Body of pancreas (tissue), 4 donors: Measurements from ENCODE around the gene SKIC8. TPM values are rescaled to one million over a fixed set of nuclear protein-coding genes. Genes with fewer than 3 reads are reported as not detected.

Experiments used
- ATAC-seq: fragments of 150-250 bp; one replicate; pipeline ENCODE4 v1.9.1; 2016
- DNase-seq, 4 donors: peaks; one replicate each; pipeline ENCODE4 v3.0.0-alpha.2; 2019
- H3K27ac ChIP-seq, 4 donors: fragments of 200-600 bp; sonication (generic); 1 replicate in 3 of 4; 2 replicates in 1 of 4; pipeline versions ENCODE4 v1.5.1 to v1.6.1; 2016 to 2019; ENCODE audit warnings: mild to moderate bottlenecking in 1 of 4, mixed read lengths in 1 of 4, moderate library complexity in 1 of 4
- H3K27me3 ChIP-seq, 2 donors: fragments of 200-600 bp; sonication (generic); one replicate each; pipeline ENCODE4 v1.6.0; 2016; ENCODE audit warnings: mild to moderate bottlenecking in 1 of 2
- H3K36me3 ChIP-seq, 2 donors: fragments of 200-600 bp; sonication (generic); replicated peaks in 1 of 2; 2 replicates each; pipeline ENCODE4 v1.5.1; 2016; ENCODE audit warnings: low read depth in 2 of 2; ENCODE audit not compliant: insufficient read depth in 1 of 2
- H3K4me1 ChIP-seq: fragments of 200-600 bp; sonication (generic); one replicate; pipeline ENCODE4 v1.6.0; 2016
- H3K4me3 ChIP-seq, 2 donors: fragments of 200-600 bp; sonication (generic); 1 replicate in 1 of 2; 2 replicates in 1 of 2; pipeline ENCODE4 v1.5.1; 2016 to 2019
- H3K9me3 ChIP-seq, 3 donors: fragments of 200-600 bp; sonication (generic); 1 replicate in 2 of 3; 2 replicates in 1 of 3; pipeline ENCODE4 v1.5.1; 2016
- CTCF ChIP-seq, 7 experiments: fragments of 450-650 bp in 4 of 7; fragments of 200-600 bp in 3 of 7; sonication (generic) in 3 of 7; IDR thresholded peaks; one replicate each; pipeline ENCODE4 v1.5.1; 2016 to 2019; ENCODE audit warnings: antibody characterized with exemption in 7 of 7
- POLR2A ChIP-seq, 3 donors: fragments of 450-650 bp; IDR thresholded peaks; one replicate each; pipeline ENCODE4 v1.6.1; 2016; ENCODE audit warnings: antibody characterized with exemption in 3 of 3, mild to moderate bottlenecking in 2 of 3
- WGBS, 2 donors: methylation state at CpG; one replicate each; pipeline ENCODE4 v1.1.5; 2017; 5-methylcytosine and 5-hydroxymethylcytosine counted together
- intact Hi-C: fragments of 100-400 bp; cut with DNase I; formaldehyde crosslinking; loops from one replicate; pipeline ENCODE4 v1.15.1; 2023
- total RNA-seq, 2 donors: library from RNA; depleted of rRNA; stranded (reverse); fragments of >200 nt; gene quantifications; one replicate each; pipeline ENCODE4 v1.1.0, GENCODE V29; 2016

Gene SKIC8
- total RNA-seq, 2 donors from 2014 or later, result 30.3 to 31.4 TPM

- TF ChIP-seq POLR2A (IDR thresholded peaks at IDR 0.05), result no peak
- no peak for TF ChIP-seq CTCF (IDR thresholded peaks at IDR 0.05)
- intact Hi-C loops, result no loop called here
- no peak for DNase-seq
- Histone ChIP-seq H3K4me3 (no peak overlapping the region), H3K9me3 (no peaks in the 10 kb centered on the region), H3K4me1 (peaks cover 25% of the 10 kb centered on the region), H3K36me3 (no peaks in the 10 kb centered on the region), H3K27ac (no peak overlapping the region), H3K27me3 (no peaks in the 10 kb centered on the region)
- WGBS, 2 donors, result 73 to 83% methylated on average over 9 of the region's 9 CpGs
- ATAC-seq, result no peak
Observed at GRCh38 chr15:78265752-78266224, 33.6 kb downstream of the SKIC8 start.

- Histone ChIP-seq H3K36me3 (no peaks in the 10 kb centered on the region), H3K9me3 (no peaks in the 10 kb centered on the region), H3K27ac (peak overlapping the region in 1 of 4 donors; percentile 33), H3K27me3 (no peaks in the 10 kb centered on the region), H3K4me3 (peak overlapping the region; percentile 28 to 40), H3K4me1 (peaks cover 25% of the 10 kb centered on the region)
- ATAC-seq (no peak), DNase-seq (no peak)
- intact Hi-C loops, result no loop called here
- TF ChIP-seq CTCF (IDR thresholded peaks at IDR 0.05) (no peak), POLR2A (IDR thresholded peaks at IDR 0.05) (no peak)
- 50 to 53% methylated on average over 5 to 12 of the region's 12 CpGs for WGBS, 2 donors
Observed at GRCh38 chr15:78265137-78265460, 34.3 kb downstream of the SKIC8 start.

GRCh38 chr15:78264304-78265136 lies 34.9 kb downstream of the SKIC8 start, which contains the start of gene DNAJA4:
Gene DNAJA4, plus strand, starts transcription at chr15:78264562. Its CDS starts 202 bp downstream, at chr15:78264764.
- Histone ChIP-seq H3K9me3 (no peaks in the 10 kb centered on the region), H3K27ac (peak within 1 kb of the TSS in 1 of 4 donors; percentile 33), H3K4me3 (peak within 1 kb of the TSS; percentile 28 to 40), H3K4me1 (peaks cover 25% of the 10 kb centered on the region), H3K36me3 (no peaks in the 10 kb centered on the region), H3K27me3 (no peaks in the 10 kb centered on the region)
- 2 to 10% methylated on average over 26 to 55 of the region's 107 CpGs for WGBS, 2 donors
- ATAC-seq (peak; percentile 58), DNase-seq (peak; percentile 48 to 67 (median 55))
- TF ChIP-seq CTCF (IDR thresholded peaks at IDR 0.05) (no peak), POLR2A (IDR thresholded peaks at IDR 0.05) (peak in 2 of 3 donors; percentile 14 to 19)
- intact Hi-C loops, result no loop called here

- WGBS, 2 donors, result 85 to 93% methylated on average over 3 to 15 of the region's 23 CpGs
- ATAC-seq (peak; percentile 18), DNase-seq (no peak)
- Histone ChIP-seq H3K27ac (no peak overlapping the region), H3K27me3 (no peaks in the 10 kb centered on the region), H3K4me3 (peak overlapping the region in 1 of 2 donors; percentile 9), H3K36me3 (no peaks in the 10 kb centered on the region), H3K9me3 (no peaks in the 10 kb centered on the region), H3K4me1 (peaks cover 25% of the 10 kb centered on the region)
- TF ChIP-seq CTCF (IDR thresholded peaks at IDR 0.05), result no peak
- TF ChIP-seq POLR2A (IDR thresholded peaks at IDR 0.05), result no peak
- intact Hi-C loops, result no loop called here
Observed at GRCh38 chr15:78263907-78264303, 35.5 kb downstream of the SKIC8 start.
